Endothelial cell of umbilical vein (primary cell): Measurements from ENCODE around the gene FRMD5. TPM values are rescaled to one million over a fixed set of nuclear protein-coding genes. Genes with fewer than 3 reads are reported as not detected.
"Not testable (repeated sequence)": the region's sequence is repeated elsewhere in the genome, so short reads cannot be mapped to it uniquely, and the experiment has no call there.

Experiments
- BruUV-seq: library from RNA; stranded (reverse); fragments of 400-500 nt; replicated peaks from 2 replicates; lab custom pipeline; 2021; lab: Mats Ljungman, UMichigan
- CTCF ChIA-PET: fragments of 300-600, 350-600 bp; sonication (Branson Sonifier 250); formaldehyde crosslinking; loops from one replicate; lab custom pipeline; 2021; ENCODE audit warnings: antibody characterized with exemption, inconsistent platforms; lab: Charles Lee
- POLR2A ChIA-PET: fragments of 300-600, 350-600 bp; sonication (Branson Sonifier 250); formaldehyde crosslinking; loops from one replicate; lab custom pipeline; 2021; ENCODE audit warnings: antibody characterized with exemption, inconsistent platforms; lab: Charles Lee
- DNase-seq: peaks from one replicate; pipeline ENCODE4 v3.0.0-alpha.2; 2011; ENCODE audit warnings: low read depth, low spot score
- FAIRE-seq: peaks from 2 replicates; lab custom pipeline; 2011; peaks lifted over from hg19 to GRCh38; lab: Jason Lieb, UNC
- H2AFZ ChIP-seq: 2 replicates; pipeline ENCODE4 v1.6.0; 2012; ENCODE audit warnings: low read depth, low read length, control low read depth, inconsistent platforms
- H3K27ac ChIP-seq: 2 replicates; pipeline ENCODE4 v1.5.1; 2011; ENCODE audit warnings: low read depth, mild to moderate bottlenecking, control low read depth, low read length, moderate library complexity; ENCODE audit not compliant: insufficient read depth
- H3K27me3 ChIP-seq, 2 experiments: 2 replicates each; pipeline versions ENCODE4 v1.6.0 to v1.6.1; 2011; ENCODE audit warnings: low read length in 2 of 2, mixed read lengths in 1 of 2; ENCODE audit not compliant: control insufficient read depth in 2 of 2, insufficient read depth in 2 of 2
- H3K36me3 ChIP-seq, 2 experiments: 2 replicates in 1 of 2; 3 replicates in 1 of 2; pipeline ENCODE4 v1.5.1; 2011; ENCODE audit warnings: low read length in 2 of 2, mild to moderate bottlenecking in 1 of 2, moderate library complexity in 1 of 2; ENCODE audit not compliant: control insufficient read depth in 2 of 2, insufficient read depth in 2 of 2; ENCODE audit errors: extremely low read depth in 1 of 2
- H3K4me1 ChIP-seq: 3 replicates; pipeline ENCODE4 v1.5.1; 2011; ENCODE audit warnings: mild to moderate bottlenecking, low read length; ENCODE audit not compliant: control insufficient read depth, insufficient read depth; ENCODE audit errors: extremely low read depth
- H3K4me2 ChIP-seq: 2 replicates; pipeline ENCODE4 v1.6.1; 2011; ENCODE audit warnings: low read length, control low read depth, mixed read lengths; ENCODE audit not compliant: insufficient read depth
- H3K4me3 ChIP-seq, 3 experiments: fragments of 200-600 bp in 1 of 3; sonication (generic), shearing (Covaris generic) in 1 of 3; replicated peaks in 1 of 3; 2 replicates each; pipeline ENCODE4 v1.5.1; 2011 to 2016; ENCODE audit warnings: control low read depth in 3 of 3, low read length in 3 of 3, mild to moderate bottlenecking in 2 of 3, inconsistent platforms in 1 of 3, low read depth in 1 of 3, moderate library complexity in 1 of 3; ENCODE audit not compliant: insufficient read depth in 1 of 3
- H3K79me2 ChIP-seq: 2 replicates; pipeline ENCODE4 v1.6.0; 2012; ENCODE audit warnings: low read length, inconsistent platforms; ENCODE audit not compliant: control insufficient read depth, insufficient read depth
- H3K9ac ChIP-seq: replicated peaks from 2 replicates; pipeline ENCODE3; 2011; ENCODE audit warnings: low read length, control low read depth; ENCODE audit not compliant: insufficient read depth; ENCODE audit errors: extremely low read depth
- H3K9me1 ChIP-seq: replicated peaks from 3 replicates; pipeline ENCODE4 v1.6.0; 2011; ENCODE audit warnings: mild to moderate bottlenecking, low read length; ENCODE audit not compliant: control insufficient read depth, insufficient read depth; ENCODE audit errors: extremely low read depth
- H3K9me3 ChIP-seq: replicated peaks from 2 replicates; pipeline ENCODE4 v1.5.1; 2012; ENCODE audit warnings: low read length, inconsistent platforms; ENCODE audit not compliant: control insufficient read depth, insufficient read depth
- H4K20me1 ChIP-seq: replicated peaks from 2 replicates; pipeline ENCODE3; 2011; ENCODE audit warnings: mild to moderate bottlenecking, low read length; ENCODE audit not compliant: control insufficient read depth, insufficient read depth; ENCODE audit errors: extremely low read depth
- CTCF ChIP-seq, 2 donors: IDR thresholded peaks; 1 replicate in 1 of 2; 2 replicates in 1 of 2; pipeline ENCODE4 v1.5.1; 2011; ENCODE audit warnings: low read length in 2 of 2, mild to moderate bottlenecking in 2 of 2, moderate library complexity in 2 of 2, control low read depth in 1 of 2, inconsistent platforms in 1 of 2, low read depth in 1 of 2; ENCODE audit not compliant: insufficient read depth in 1 of 2; ENCODE audit errors: extremely low read depth in 1 of 2
- EZH2 ChIP-seq: IDR thresholded peaks from 2 replicates; pipeline ENCODE4 v1.6.1; 2012; ENCODE audit warnings: borderline replicate concordance, low read depth, mild to moderate bottlenecking, moderate library complexity, low read length, inconsistent platforms; ENCODE audit not compliant: severe bottlenecking
- FOS ChIP-seq: IDR thresholded peaks from 2 replicates; pipeline ENCODE4 v1.6.1; 2011; ENCODE audit warnings: mild to moderate bottlenecking, low read length, moderate library complexity, borderline replicate concordance; ENCODE audit not compliant: insufficient read depth
- GATA2 ChIP-seq: IDR thresholded peaks from 2 replicates; pipeline ENCODE4 v1.7.0; 2011; ENCODE audit warnings: low read depth, mild to moderate bottlenecking, moderate library complexity, mixed read lengths, low read length; ENCODE audit not compliant: insufficient read length, insufficient read depth
- JUN ChIP-seq: IDR thresholded peaks from 2 replicates; pipeline ENCODE4 v1.6.1; 2011; ENCODE audit warnings: borderline replicate concordance, low read depth; ENCODE audit not compliant: insufficient read length, insufficient read depth
- MYC ChIP-seq: IDR thresholded peaks from one replicate; pipeline ENCODE4 v1.6.1; 2011; ENCODE audit warnings: mild to moderate bottlenecking, low read depth, low read length
- POLR2A ChIP-seq: IDR thresholded peaks from 2 replicates; pipeline ENCODE4 v1.6.1; 2012; ENCODE audit warnings: low read depth, mild to moderate bottlenecking, control low read depth, low read length
- POLR2AphosphoS5 ChIP-seq: IDR thresholded peaks from 2 replicates; pipeline ENCODE4 v1.6.1; 2012; ENCODE audit warnings: low read depth, mild to moderate bottlenecking, control low read depth, low read length, moderate library complexity; ENCODE audit not compliant: insufficient read depth
- dilution Hi-C: fragments of 300-500 bp; cut with MboI; formaldehyde crosslinking; loops from one replicate; pipeline ENCODE4 v1.15.0; 2019; ENCODE audit warnings: low sequenced_read_pairs; ENCODE audit not compliant: extremely low pct_ligation_motif_present
- intact Hi-C: fragments of 100-400 bp; cut with micrococcal nuclease; formaldehyde crosslinking; loops from one replicate; pipeline ENCODE4 v1.10.0; 2022
- polyA plus RNA-seq, 4 experiments: library from polyadenylated mRNA; depleted of rRNA in 3 of 4; stranded (reverse) in 3 of 4; unstranded in 1 of 4; fragments of >200 nt; gene quantifications; 2 replicates each; pipeline versions ENCODE4 v1.2.1 to v1.2.3, GENCODE V29; 2011 to 2012; ENCODE audit warnings: missing spikeins in 1 of 4
- total RNA-seq: library from RNA; stranded (reverse); gene quantifications from 2 replicates; pipeline ENCODE4 v1.2.3, GENCODE V29; 2021
- TF ChIP-seq, protein P1 (sequence below): IDR thresholded peaks from 2 replicates; pipeline ENCODE4 v1.6.1; 2011; ENCODE audit not compliant: insufficient read depth, insufficient read length

The FRMD5 gene
- total and polyA plus RNA-seq, 2 donors (not counting 3 experiments of a cell fraction or from before 2014, with no cell fraction given) = 16.7 to 20.2 TPM

GRCh38 chr15:44227584-44227983 is 32.5 kb upstream of the FRMD5 start:
- H3K9me1 ChIP-seq = no peaks in the 10 kb centered on the region
- intact Hi-C loops = no loop called here
- no peaks in the 10 kb centered on the region for H4K20me1 ChIP-seq
- DNase-seq (no peak), FAIRE-seq (no peak)
- H3K4me3 ChIP-seq = no peak overlapping the region
- BruUV-seq = no TSS peak
- no peaks in the 10 kb centered on the region for H3K79me2 ChIP-seq
- no peak overlapping the region for H3K4me2 ChIP-seq
- TF ChIP-seq, protein P1, sequence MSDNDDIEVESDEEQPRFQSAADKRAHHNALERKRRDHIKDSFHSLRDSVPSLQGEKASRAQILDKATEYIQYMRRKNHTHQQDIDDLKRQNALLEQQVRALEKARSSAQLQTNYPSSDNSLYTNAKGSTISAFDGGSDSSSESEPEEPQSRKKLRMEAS = no peak
- no peak for TF ChIP-seq POLR2A
- no peak for TF ChIP-seq MYC
- TF ChIP-seq POLR2AphosphoS5 = no peak
- TF ChIP-seq GATA2 = no peak
- no peak for TF ChIP-seq FOS
- TF ChIP-seq JUN = no peak
- TF ChIP-seq CTCF (IDR thresholded peaks at IDR 0.05; ENCODE audit: extremely low read depth in 1 of 2, insufficient read depth in 1 of 2, low read depth in 1 of 2, low read length in 2 of 2) = no peak
- no peak for TF ChIP-seq EZH2
- dilution Hi-C loops = no loop called here
- H3K27ac ChIP-seq = no peak overlapping the region
- H3K9ac ChIP-seq = no peak overlapping the region
- POLR2A ChIA-PET = no interaction called here
- H3K9me3 ChIP-seq = no peaks in the 10 kb centered on the region
- H3K4me1 ChIP-seq = peaks cover 10% of the 10 kb centered on the region
- H3K36me3 ChIP-seq = no peaks in the 10 kb centered on the region
- no peak overlapping the region for H2AFZ ChIP-seq
- CTCF ChIA-PET = no interaction called here
- H3K27me3 ChIP-seq = peaks cover 9 to 12% of the 10 kb centered on the region in 2 experiments

- H3K4me3 ChIP-seq, H3K4me2 ChIP-seq, FAIRE-seq, DNase-seq, H4K20me1 ChIP-seq, H3K9me3 ChIP-seq, intact Hi-C loops, H3K27ac ChIP-seq, POLR2A ChIA-PET, dilution Hi-C loops, H3K9ac ChIP-seq, H3K9me1 ChIP-seq, H2AFZ ChIP-seq, H3K36me3 ChIP-seq, CTCF ChIA-PET, H3K79me2 ChIP-seq, BruUV-seq: not testable (repeated sequence)
- peaks cover 13% of the 10 kb centered on the region for H3K4me1 ChIP-seq
- peaks cover 9 to 12% of the 10 kb centered on the region in 2 experiments for H3K27me3 ChIP-seq
Measured at GRCh38 chr15:44227001-44227400, 31.9 kb upstream of the FRMD5 start.
